Left hindlimb (tissue), 1 donor: Measurements from ENCODE around the gene SASH3.

Source experiments
- DNase-seq: peaks from one replicate; pipeline ENCODE4 v3.0.0-alpha.2; 2018

The SASH3 gene

GRCh38 chrX:129785160-129785947 lies 5.6 kb downstream of the SASH3 start:
- DNase-seq: no peak

GRCh38 chrX:129786210-129786651 lies 6.5 kb downstream of the SASH3 start:
- no peak for DNase-seq

- no peak for DNase-seq
These were observed 7.7 kb downstream of the SASH3 start for GRCh38 chrX:129787336-129788055.

DNA sequence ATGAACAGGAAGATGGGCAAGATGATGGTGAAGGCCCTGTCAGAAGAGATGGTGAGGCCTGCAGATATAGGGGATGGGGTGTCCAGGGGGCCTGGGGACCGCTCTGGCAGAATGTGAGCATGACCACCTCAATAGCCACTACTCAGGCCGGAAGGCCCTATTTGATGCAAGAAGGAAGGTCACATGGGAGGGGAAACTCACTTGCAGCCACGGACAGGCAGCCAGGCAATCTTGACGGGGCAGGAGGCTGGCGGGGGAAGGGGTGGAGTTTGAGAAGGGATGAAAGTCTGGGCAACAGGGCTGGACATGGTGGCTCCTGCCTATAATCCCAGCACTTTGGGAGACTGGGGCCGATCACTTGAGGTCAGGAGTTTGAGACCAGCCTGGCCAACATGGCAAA lies 8.8 kb downstream of the SASH3 start:
- DNase-seq: no peak

- no peak for DNase-seq
These were observed 10.4 kb downstream of the SASH3 start for GRCh38 chrX:129790146-129790545.

DNA sequence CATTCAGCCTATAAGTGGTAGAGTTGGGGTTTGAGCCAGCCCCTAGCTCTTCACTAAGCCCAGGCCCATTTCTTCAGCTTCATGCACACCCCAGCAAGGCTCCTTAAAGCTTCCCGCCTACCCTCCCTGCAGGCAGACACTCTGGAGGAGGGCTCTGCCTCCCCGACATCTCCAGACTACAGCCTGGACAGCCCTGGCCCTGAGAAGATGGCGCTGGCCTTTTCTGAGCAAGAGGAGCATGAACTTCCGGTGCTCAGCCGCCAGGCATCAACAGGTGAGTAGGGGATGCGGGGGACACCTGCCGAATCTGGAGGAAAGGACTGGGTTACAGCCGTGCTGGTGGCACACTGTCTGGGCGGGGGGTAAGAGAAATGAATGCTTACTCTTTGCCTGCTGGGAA lies 11.1 kb downstream of the SASH3 start:
- DNase-seq: no peak

DNA sequence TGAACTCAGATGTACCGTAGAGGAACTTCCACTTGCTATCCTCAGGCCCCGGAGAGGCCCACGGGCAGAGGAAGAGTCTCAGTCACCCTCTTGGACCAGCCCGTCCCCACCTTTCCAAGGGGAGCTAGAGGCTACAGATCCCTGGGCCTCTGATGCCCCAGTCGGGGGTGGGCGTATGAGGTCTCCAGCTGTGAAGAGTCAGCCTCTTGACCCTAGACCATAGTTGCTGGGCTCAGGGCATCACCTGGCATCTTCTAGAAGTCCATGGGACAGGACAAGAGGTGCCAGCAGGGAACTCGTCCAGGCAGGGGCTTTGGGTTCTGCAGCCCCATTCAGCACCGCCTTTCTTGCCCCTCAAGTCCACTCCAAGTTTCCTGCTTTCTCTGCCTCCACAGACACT lies 11.6 kb downstream of the SASH3 start:
- no peak for DNase-seq

DNA sequence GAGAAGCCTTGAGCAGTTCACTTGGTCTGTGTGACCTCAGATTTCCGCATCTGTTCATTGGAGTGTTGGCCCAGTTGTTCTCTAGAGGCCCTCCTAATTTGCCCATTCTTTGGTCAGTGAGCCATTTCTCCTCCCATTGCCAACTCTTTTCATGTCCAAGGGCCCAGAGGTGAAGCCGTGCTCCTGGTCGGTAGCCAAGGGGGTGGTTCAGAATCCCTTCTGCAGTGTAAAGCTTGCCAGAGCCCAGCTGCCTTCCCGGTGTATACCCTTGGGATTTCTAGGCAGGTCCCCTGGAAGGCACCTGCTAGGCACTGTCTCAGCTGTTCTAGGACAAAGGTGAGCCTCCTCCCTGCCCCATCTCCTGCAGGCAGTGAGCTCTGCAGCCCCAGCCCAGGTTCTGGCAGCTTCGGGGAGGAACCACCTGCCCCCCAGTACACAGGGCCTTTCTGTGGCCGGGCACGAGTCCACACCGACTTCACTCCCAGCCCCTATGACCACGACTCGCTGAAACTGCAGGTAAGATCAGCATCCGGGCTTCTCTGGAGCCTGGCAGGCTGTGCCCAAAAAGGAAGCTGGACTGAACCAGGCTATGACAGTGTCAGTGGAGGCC lies 12.3 kb downstream of the SASH3 start:
- DNase-seq: no peak

DNA sequence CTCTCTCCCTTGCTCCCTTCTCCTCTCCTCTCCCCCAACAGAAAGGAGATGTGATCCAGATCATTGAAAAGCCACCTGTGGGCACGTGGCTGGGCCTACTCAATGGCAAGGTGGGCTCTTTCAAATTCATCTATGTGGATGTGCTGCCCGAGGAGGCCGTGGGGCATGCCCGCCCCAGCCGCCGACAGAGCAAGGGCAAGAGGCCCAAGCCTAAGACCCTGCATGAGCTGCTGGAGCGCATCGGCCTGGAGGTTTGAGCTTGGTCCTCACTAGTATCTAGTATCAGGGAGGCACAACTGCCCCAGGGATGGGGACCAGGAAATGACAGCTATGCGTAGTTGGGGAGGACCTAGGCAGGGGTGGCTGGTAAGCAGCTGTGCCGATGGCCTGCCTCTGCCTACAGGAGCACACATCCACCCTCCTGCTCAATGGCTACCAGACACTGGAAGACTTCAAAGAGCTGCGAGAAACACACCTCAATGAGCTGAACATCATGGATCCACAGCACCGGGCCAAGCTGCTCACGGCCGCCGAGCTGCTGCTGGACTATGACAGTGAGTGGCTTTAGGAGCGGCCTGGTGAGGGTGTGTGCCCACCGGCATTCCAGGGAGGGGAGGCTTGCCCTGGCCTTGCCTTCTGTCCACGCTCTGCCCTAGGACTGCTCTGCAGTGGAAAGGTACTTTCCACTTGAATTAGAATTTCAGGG lies 13.0 kb downstream of the SASH3 start:
- no peak for DNase-seq

GRCh38 chrX:129793604-129794191 lies 13.9 kb downstream of the SASH3 start:
- no peak for DNase-seq

- no peak for DNase-seq
These were observed 15.8 kb downstream of the SASH3 start for GRCh38 chrX:129795584-129795983.

GRCh38 chrX:129797251-129797906 lies 17.6 kb downstream of the SASH3 start:
- no peak for DNase-seq

DNA sequence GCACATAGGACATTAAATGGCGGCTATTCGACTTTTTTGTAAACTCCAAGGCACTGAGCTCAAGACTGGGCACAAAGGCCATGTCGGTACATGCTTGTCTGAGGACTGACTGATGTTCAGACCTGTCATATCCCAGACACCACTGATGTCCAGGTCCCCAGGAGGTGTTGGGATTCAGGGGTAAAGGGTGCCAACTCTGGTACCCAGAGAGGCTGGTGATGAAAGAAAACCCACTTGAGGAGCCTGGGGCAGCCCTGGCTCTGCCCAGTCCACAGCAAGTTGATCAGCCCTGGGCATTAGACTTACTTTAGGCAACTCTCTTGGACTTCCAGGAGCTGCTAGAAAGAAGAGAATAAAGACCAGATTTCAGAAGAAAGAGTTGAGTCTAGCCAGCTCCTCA lies 18.7 kb downstream of the SASH3 start:
- no peak for DNase-seq

DNA sequence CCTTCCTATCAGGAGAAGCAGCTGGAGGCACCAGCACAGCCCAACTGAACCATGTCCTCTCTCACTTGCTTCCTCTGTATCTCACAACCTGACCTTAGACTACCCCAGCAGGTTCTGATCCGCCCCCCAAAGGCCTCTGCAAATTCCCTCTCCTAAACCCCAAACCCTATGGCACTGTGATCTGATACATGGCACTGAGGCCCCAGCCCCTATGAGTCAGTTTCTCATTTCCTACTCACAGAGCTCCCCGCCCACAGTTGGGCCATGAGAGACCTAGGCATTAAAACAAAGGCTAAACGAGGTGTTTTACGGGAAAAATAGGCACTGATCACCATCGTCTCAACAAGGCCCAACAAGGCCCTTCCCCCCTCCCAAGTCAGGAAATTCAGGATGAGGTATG lies 19.1 kb downstream of the SASH3 start:
- DNase-seq: no peak

- no peak for DNase-seq
These were observed 20.4 kb downstream of the SASH3 start for GRCh38 chrX:129800186-129800585.

- no peak for DNase-seq
These were observed 23.1 kb downstream of the SASH3 start for GRCh38 chrX:129802863-129803262.

- DNase-seq: no peak
These were observed 25.1 kb downstream of the SASH3 start for GRCh38 chrX:129804806-129805205.

- no peak for DNase-seq
These were observed 28.5 kb downstream of the SASH3 start for GRCh38 chrX:129808158-129808828.

GRCh38 chrX:129808829-129809796 lies 29.4 kb downstream of the SASH3 start:
- DNase-seq: no peak

- no peak for DNase-seq
These were observed 34.1 kb downstream of the SASH3 start for GRCh38 chrX:129813662-129814368.
